RWPE1 (cell line): ENCODE data around the gene TOPORS.
A peak's percentile ranks its signal among the peaks of the same experiment; 100 is the strongest.
"Not testable (repeated sequence)": the region's sequence is repeated elsewhere in the genome, so short reads cannot be mapped to it uniquely, and the experiment has no call there.

Experiments used
- CTCF ChIA-PET: fragments of 350-600 bp; sonication (Branson Sonifier 250); formaldehyde crosslinking; extraction: SDS; loops from one replicate; lab custom pipeline; 2021; lab: Yijun Ruan, JAX
- POLR2A ChIA-PET: fragments of 400-600 bp; formaldehyde crosslinking; extraction: SDS; loops from one replicate; lab custom pipeline; 2020; ENCODE audit warnings: antibody characterized with exemption; ENCODE audit not compliant: low non-redundant PET; lab: Yijun Ruan, JAX
- DNase-seq: peaks from one replicate; pipeline ENCODE4 v3.0.0; 2012; ENCODE audit warnings: low spot score
- H3K27ac ChIP-seq: fragments of 450-650 bp; 2 replicates; pipeline ENCODE4 v1.5.1; 2017
- CTCF ChIP-seq: fragments of 450-650 bp; conservative IDR thresholded peaks from 2 replicates; pipeline ENCODE4 v1.5.1; 2017; ENCODE audit warnings: low read depth, mild to moderate bottlenecking

Gene TOPORS

GRCh38 chr9:32551276-32552051 lies 922 bp downstream of the TOPORS start:
- H3K27ac ChIP-seq, result peak overlapping the region; percentile 93
- peak; percentile 58 for DNase-seq
- CTCF ChIA-PET, result interaction anchor here (0.9 to 2.1 kb wide), 2 partner anchors 21 to 167 kb away, joined by 4 to 9 read pairs; no protein-coding TSS in a partner anchor
- TF ChIP-seq CTCF, result no peak
- POLR2A ChIA-PET, result interaction anchor here (0.7 kb wide), 1 partner anchor 643 kb away, joined by 8 read pairs; no protein-coding TSS in a partner anchor

GRCh38 chr9:32550562-32551275 lies 1.7 kb downstream of the TOPORS start:
- ChIA-PET POLR2A (no interaction called here), CTCF (interaction anchor here (2.1 to 2.7 kb wide), 2 partner anchors 21 to 172 kb away, joined by 9 read pairs; no protein-coding TSS in a partner anchor)
- DNase-seq, result peak; percentile 98
- peak; percentile 52 for TF ChIP-seq CTCF
- H3K27ac ChIP-seq, result peak overlapping the region; percentile 93

- POLR2A ChIA-PET, result no interaction called here
- CTCF ChIA-PET, result interaction anchor here (0.7 to 2.7 kb wide), 3 partner anchors 14 to 172 kb away, joined by 4 to 9 read pairs (median 9); no protein-coding TSS in a partner anchor
- H3K27ac ChIP-seq, result peak overlapping the region; percentile 93
- peak; percentile 18 for DNase-seq
- TF ChIP-seq CTCF, result no peak
Measured at GRCh38 chr9:32550150-32550561, 2.2 kb downstream of the TOPORS start.

- DNase-seq, POLR2A ChIA-PET, H3K27ac ChIP-seq: not testable (repeated sequence)
- CTCF ChIA-PET, result interaction anchor here (2.7 kb wide), 1 partner anchor 170 kb away, joined by 9 read pairs; no protein-coding TSS in a partner anchor
Measured at GRCh38 chr9:32548213-32548612, 4.2 kb downstream of the TOPORS start.

- H3K27ac ChIP-seq, result no peak overlapping the region
- ChIA-PET POLR2A (no interaction called here), CTCF (interaction anchor here (0.6 to 0.7 kb wide), 2 partner anchors 15 to 479 kb away, joined by 3 read pairs; no protein-coding TSS in a partner anchor)
- no peak for DNase-seq
- TF ChIP-seq CTCF, result no peak
Measured at GRCh38 chr9:32545884-32546283, 6.5 kb downstream of the TOPORS start.

- DNase-seq, result no peak
- CTCF ChIA-PET, result no interaction called here
- POLR2A ChIA-PET, result no interaction called here
- H3K27ac ChIP-seq, result no peak overlapping the region
- TF ChIP-seq CTCF, result no peak
Measured at GRCh38 chr9:32543047-32543446, 9.3 kb downstream of the TOPORS start.
